B cell (primary cell): ENCODE measurements around the gene TMEM145. TPM values are rescaled to one million over a fixed set of nuclear protein-coding genes. Genes with fewer than 3 reads are reported as not detected.
A peak's percentile ranks its signal among the peaks of the same experiment; 100 is the strongest.

Experiments used
- ATAC-seq: fragments of 200-7000 bp; cut with Tn5 transposase; one replicate; pipeline ENCODE4 v1.10.0; 2021; ENCODE audit warnings: low read depth, mild to moderate bottlenecking, moderate number of reproducible peaks, moderate library complexity
- CTCF ChIA-PET: fragments of 350-600 bp; sonication (Branson Sonifier 250); formaldehyde crosslinking; loops from one replicate; lab custom pipeline; 2021; ENCODE audit warnings: antibody characterized with exemption, inconsistent platforms; lab: Charles Lee
- POLR2A ChIA-PET: fragments of 350-600 bp; sonication (Branson Sonifier 250); formaldehyde crosslinking; loops from one replicate; lab custom pipeline; 2021; ENCODE audit warnings: antibody characterized with exemption; lab: Charles Lee
- DNase-seq: peaks from one replicate; pipeline ENCODE4 v3.0.0; 2013
- H2AFZ ChIP-seq: 2 replicates; pipeline ENCODE4 v1.6.1; 2012; ENCODE audit warnings: mild to moderate bottlenecking, low read depth, low read length; ENCODE audit not compliant: insufficient read depth, poor library complexity, severe bottlenecking
- H3K27ac ChIP-seq, 2 donors: 1 replicate in 1 of 2; 2 replicates in 1 of 2; pipeline ENCODE4 v1.5.1; 2012 to 2013; ENCODE audit warnings: low read length in 2 of 2, mild to moderate bottlenecking in 2 of 2, moderate library complexity in 1 of 2
- H3K27me3 ChIP-seq, 4 experiments: fragments of 200-600 bp in 1 of 4; sonication (generic) in 1 of 4; replicated peaks in 1 of 4; 1 replicate in 2 of 4; 2 replicates in 2 of 4; pipeline versions ENCODE4 v1.6.1 to v1.7.0; 2013 to 2016; ENCODE audit warnings: low read length in 3 of 4, mild to moderate bottlenecking in 2 of 4, mixed read lengths in 1 of 4, moderate library complexity in 1 of 4; ENCODE audit not compliant: insufficient read depth in 4 of 4, control insufficient read depth in 3 of 4; ENCODE audit errors: control extremely low read depth in 1 of 4
- H3K36me3 ChIP-seq, 2 experiments: replicated peaks in 1 of 2; 1 replicate in 1 of 2; 2 replicates in 1 of 2; pipeline versions ENCODE4 v1.6.1 to v1.7.1; 2013; ENCODE audit warnings: low read length in 1 of 2; ENCODE audit not compliant: insufficient read depth in 2 of 2, control insufficient read depth in 1 of 2; ENCODE audit errors: control extremely low read depth in 1 of 2, extremely low read depth in 1 of 2
- H3K4me1 ChIP-seq, 2 donors: fragments of 200-600 bp in 1 of 2; sonication (generic) in 1 of 2; 1 replicate in 1 of 2; 2 replicates in 1 of 2; pipeline versions ENCODE4 v1.5.1 to v1.6.1; 2013 to 2017; ENCODE audit warnings: low read length in 2 of 2; ENCODE audit not compliant: control insufficient read depth in 2 of 2, insufficient read depth in 2 of 2
- H3K4me2 ChIP-seq: replicated peaks from 2 replicates; pipeline ENCODE3; 2012; ENCODE audit warnings: mild to moderate bottlenecking, low read depth, low read length; ENCODE audit not compliant: poor library complexity, severe bottlenecking
- H3K4me3 ChIP-seq, 5 experiments: fragments of 200-600 bp in 1 of 5; sonication (generic) in 1 of 5; 1 replicate in 3 of 5; 2 replicates in 2 of 5; pipeline versions ENCODE4 v1.5.1 to v1.7.0; 2011 to 2016; ENCODE audit warnings: low read length in 4 of 5, mild to moderate bottlenecking in 4 of 5, low read depth in 2 of 5, control low read depth in 1 of 5, moderate library complexity in 1 of 5; ENCODE audit not compliant: insufficient read depth in 1 of 5; ENCODE audit errors: control extremely low read depth in 1 of 5, extremely low read depth in 1 of 5
- H3K79me2 ChIP-seq: fragments of 200-600 bp; sonication (generic); one replicate; pipeline ENCODE4 v1.6.0; 2016; ENCODE audit warnings: low read length; ENCODE audit not compliant: control insufficient read depth, insufficient read depth
- H3K9ac ChIP-seq: fragments of 200-600 bp; sonication (generic); 2 replicates; pipeline ENCODE4 v1.6.1; 2017; ENCODE audit warnings: mild to moderate bottlenecking, low read length, moderate library complexity
- H3K9me3 ChIP-seq, 3 donors: one replicate each; pipeline versions ENCODE4 v1.6.1 to v1.7.1; 2013; ENCODE audit warnings: low read length in 2 of 3; ENCODE audit not compliant: control insufficient read depth in 2 of 3, insufficient read depth in 1 of 3; ENCODE audit errors: control extremely low read depth in 1 of 3
- H4K20me1 ChIP-seq: 2 replicates; pipeline ENCODE4 v1.6.0; 2012; ENCODE audit warnings: mild to moderate bottlenecking, low read length; ENCODE audit not compliant: insufficient read depth, control insufficient read depth, poor library complexity, severe bottlenecking
- H3K27ac Mint-ChIP-seq: one replicate; pipeline ENCODE4 v1.8.0; 2021; ENCODE audit warnings: mixed read lengths
- H3K27me3 Mint-ChIP-seq: one replicate; pipeline ENCODE4 v1.8.0; 2021; ENCODE audit warnings: mixed read lengths
- H3K4me1 Mint-ChIP-seq: one replicate; pipeline ENCODE4 v1.8.0; 2021; ENCODE audit warnings: mixed read lengths
- H3K4me3 Mint-ChIP-seq: one replicate; pipeline ENCODE4 v1.8.0; 2021; ENCODE audit warnings: mixed read lengths
- H3K9me3 Mint-ChIP-seq: one replicate; pipeline ENCODE4 v1.8.0; 2022; ENCODE audit warnings: mixed read lengths; ENCODE audit not compliant: insufficient read depth
- CTCF ChIP-seq: fragments of 200-600 bp; IDR thresholded peaks from one replicate; pipeline ENCODE4 v1.8.0; 2022; ENCODE audit warnings: antibody characterized with exemption, mild to moderate bottlenecking
- EZH2 ChIP-seq: IDR thresholded peaks from 2 replicates; pipeline ENCODE4 v1.6.1; 2012; ENCODE audit warnings: borderline replicate concordance, low read depth, mild to moderate bottlenecking, moderate library complexity, low read length; ENCODE audit not compliant: insufficient read depth, poor library complexity, severe bottlenecking
- WGBS: methylation state at CpG from one replicate; pipeline ENCODE4 v1.1.5; 2013; ENCODE audit warnings: missing lambda C conversion rate; ENCODE audit not compliant: insufficient coverage; 5-methylcytosine and 5-hydroxymethylcytosine counted together
- intact Hi-C: fragments of 100-400 bp; cut with micrococcal nuclease; formaldehyde crosslinking; loops from one replicate; pipeline ENCODE4 v1.10.0; 2022
- polyA plus RNA-seq: library from polyadenylated mRNA; depleted of rRNA; stranded (reverse); fragments of >200 nt; gene quantifications from 2 replicates; pipeline ENCODE4 v1.2.3, GENCODE V29; 2012
- total RNA-seq, 2 donors: library from RNA; stranded (reverse); fragments of 120-200 nt in 1 of 2; gene quantifications; 1 replicate in 1 of 2; 2 replicates in 1 of 2; pipeline versions ENCODE4 v1.2.3 to v1.2.4, GENCODE V29; 2013 to 2022

The TMEM145 gene
- total and polyA plus RNA-seq, 2 donors (not counting 1 experiment from before 2014, with no cell fraction given), result not detected

- TF ChIP-seq CTCF, result no peak
- TF ChIP-seq EZH2, result no peak
- Histone ChIP-seq H2AFZ (no peak overlapping the region), H3K27ac (no peak overlapping the region), H3K4me3 (no peak overlapping the region), H3K27me3 (no peaks in the 10 kb centered on the region), H3K4me2 (no peak overlapping the region), H3K36me3 (peaks cover 1 to 73% of the 10 kb centered on the region in 2 experiments), H3K79me2 (peaks cover 18% of the 10 kb centered on the region), H4K20me1 (peaks cover 46% of the 10 kb centered on the region), H3K4me1 (peaks cover 18 to 24% of the 10 kb centered on the region in 2 donors), H3K9me3 (no peaks in the 10 kb centered on the region), H3K9ac (no peak overlapping the region)
- Mint-ChIP-seq H3K9me3 (no peaks in the 10 kb centered on the region), H3K27me3 (no peaks in the 10 kb centered on the region), H3K4me1 (peaks cover 26% of the 10 kb centered on the region), H3K4me3 (no peak overlapping the region), H3K27ac (peak overlapping the region; percentile 26)
- 99% methylated on average over 21 of the region's 22 CpGs for WGBS
- no peak for DNase-seq
- no peak for ATAC-seq
- intact Hi-C loops, result no loop called here
- CTCF ChIA-PET, result interaction anchor here (0.7 to 2.9 kb wide), 7 partner anchors 9 to 180 kb away, joined by 3 to 12 read pairs (median 4); partner anchors contain the start of genes POU2F2 and PRR19
- POLR2A ChIA-PET, result interaction anchor here (0.8 kb wide), 1 partner anchor 9 kb away, joined by 3 read pairs; no protein-coding TSS in a partner anchor
Observed at GRCh38 chr19:42288881-42289555, 24.1 kb upstream of the TMEM145 start.

- Mint-ChIP-seq H3K4me1 (peaks cover 25% of the 10 kb centered on the region), H3K9me3 (no peaks in the 10 kb centered on the region), H3K27me3 (no peaks in the 10 kb centered on the region), H3K4me3 (no peak overlapping the region), H3K27ac (no peak overlapping the region)
- H3K27me3 ChIP-seq, result no peaks in the 10 kb centered on the region
- TF ChIP-seq CTCF, result no peak
- no peak for TF ChIP-seq EZH2
- H3K4me2 ChIP-seq, result no peak overlapping the region
- WGBS, result 96% methylated on average over 6 of the region's 8 CpGs
- H3K27ac ChIP-seq, result no peak overlapping the region
- DNase-seq (no peak), ATAC-seq (no peak)
- H3K36me3 ChIP-seq, result peaks cover 1 to 77% of the 10 kb centered on the region in 2 experiments
- intact Hi-C loops, result no loop called here
- no peak overlapping the region for H3K4me3 ChIP-seq
- peaks cover 16% of the 10 kb centered on the region for H3K79me2 ChIP-seq
- H2AFZ ChIP-seq, result no peak overlapping the region
- ChIA-PET CTCF (interaction anchor here (0.8 to 2.9 kb wide), 4 partner anchors 38 to 180 kb away, joined by 3 to 10 read pairs (median 6); partner anchors contain the start of gene POU2F2), POLR2A (interaction anchor here (0.8 kb wide), 1 partner anchor 9 kb away, joined by 3 read pairs; no protein-coding TSS in a partner anchor)
- H3K4me1 ChIP-seq, result peaks cover 18 to 23% of the 10 kb centered on the region in 2 donors
- H3K9ac ChIP-seq, result no peak overlapping the region
- H3K9me3 ChIP-seq, result no peaks in the 10 kb centered on the region
- H4K20me1 ChIP-seq, result peaks cover 44% of the 10 kb centered on the region
Observed at GRCh38 chr19:42289556-42290041, 23.5 kb upstream of the TMEM145 start.
